ENCODE measurements around the gene PPM1D.

The PPM1D gene

DNA sequence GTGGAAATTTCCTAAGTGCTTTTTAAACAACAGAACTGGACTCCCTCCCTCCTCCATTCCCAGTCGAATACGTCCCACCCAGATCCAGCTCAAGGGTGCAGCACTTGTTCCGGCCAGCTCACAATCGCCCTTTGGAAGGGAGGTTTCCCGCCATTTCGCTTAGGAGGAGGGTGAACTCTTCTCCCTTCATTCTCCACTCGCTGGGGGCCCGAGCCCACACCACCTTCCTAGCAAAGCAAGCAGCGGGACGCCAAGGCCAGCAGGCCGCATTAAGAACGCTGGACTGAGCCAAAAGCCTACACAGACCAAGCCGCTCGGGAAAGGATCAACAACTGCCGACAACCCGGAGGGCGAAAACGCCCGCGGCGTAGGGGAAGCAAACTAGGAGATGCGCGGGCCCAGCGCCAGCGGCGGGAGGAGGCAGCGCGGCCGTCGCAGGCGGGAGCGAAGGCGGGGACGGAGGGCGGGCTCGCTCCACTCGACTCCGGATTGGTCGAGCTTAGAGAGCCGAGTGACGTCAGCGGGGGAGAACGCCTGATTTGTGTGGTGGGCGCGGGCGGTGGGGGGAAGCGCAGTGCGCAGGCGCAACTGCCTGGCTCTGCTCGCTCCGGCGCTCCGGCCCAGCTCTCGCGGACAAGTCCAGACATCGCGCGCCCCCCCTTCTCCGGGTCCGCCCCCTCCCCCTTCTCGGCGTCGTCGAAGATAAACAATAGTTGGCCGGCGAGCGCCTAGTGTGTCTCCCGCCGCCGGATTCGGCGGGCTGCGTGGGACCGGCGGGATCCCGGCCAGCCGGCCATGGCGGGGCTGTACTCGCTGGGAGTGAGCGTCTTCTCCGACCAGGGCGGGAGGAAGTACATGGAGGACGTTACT is at the start of gene PPM1D:
Gene PPM1D (plus strand): TSS at position 574 of the 870 bp plus-strand sequence. CDS start 222 bp downstream, at position 796.
- peak; percentile 22; the same call in 1 of the 2 replicates for TF ChIP-seq GATA2 (IDR thresholded peaks at IDR 0.05; ENCODE audit: low read depth, low read length)
- no peak for TF ChIP-seq GATA3 (IDR thresholded peaks at IDR 0.05; ENCODE audit: low read depth, low read length)

DNA sequence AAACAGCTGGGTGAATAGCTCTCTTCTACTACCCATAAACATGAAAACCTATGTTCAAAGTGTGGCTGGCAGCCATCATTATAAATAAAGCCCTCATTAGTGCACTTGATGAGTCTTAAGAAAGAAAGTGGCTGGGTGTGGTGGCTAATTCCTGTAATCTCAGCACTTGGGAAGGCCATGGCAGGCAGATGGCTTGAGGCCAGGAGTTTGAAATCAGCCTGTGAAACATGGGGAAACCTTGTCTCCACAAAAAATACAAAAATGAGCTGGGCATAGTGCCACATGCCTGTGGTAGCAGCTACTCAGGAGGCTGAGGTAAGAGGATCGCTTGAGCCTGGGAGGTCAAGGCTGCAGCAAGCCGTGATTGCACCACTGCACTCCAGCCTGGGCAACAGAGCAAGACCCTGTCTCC is 45.6 kb upstream of the PPM1D start:
- TF ChIP-seq GATA3 (IDR thresholded peaks at IDR 0.05; ENCODE audit: low read depth, low read length) (no peak), GATA2 (IDR thresholded peaks at IDR 0.05; ENCODE audit: low read depth, low read length) (no peak)

DNA sequence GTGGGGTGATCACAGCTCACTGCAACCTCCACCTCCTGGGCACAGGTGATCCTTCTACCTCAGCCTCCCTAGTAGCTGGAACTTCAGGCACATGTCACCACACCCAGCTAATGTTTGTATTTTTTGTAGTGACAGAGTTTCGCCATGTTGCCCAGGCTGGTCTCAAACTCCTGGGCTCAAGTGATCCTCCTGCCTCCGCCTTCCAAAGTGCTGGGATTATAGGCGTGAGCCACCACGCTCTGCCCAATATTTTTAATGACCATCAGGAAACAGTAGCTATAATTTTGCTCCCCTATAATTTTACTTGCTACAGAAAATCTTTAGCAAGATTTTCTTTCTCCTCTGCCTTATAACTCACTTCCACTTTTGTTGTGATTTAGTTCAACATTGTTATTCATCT is 44.2 kb upstream of the PPM1D start:
- TF ChIP-seq GATA2 (IDR thresholded peaks at IDR 0.05; ENCODE audit: low read depth, low read length) (no peak), GATA3 (IDR thresholded peaks at IDR 0.05; ENCODE audit: low read depth, low read length) (no peak)

DNA sequence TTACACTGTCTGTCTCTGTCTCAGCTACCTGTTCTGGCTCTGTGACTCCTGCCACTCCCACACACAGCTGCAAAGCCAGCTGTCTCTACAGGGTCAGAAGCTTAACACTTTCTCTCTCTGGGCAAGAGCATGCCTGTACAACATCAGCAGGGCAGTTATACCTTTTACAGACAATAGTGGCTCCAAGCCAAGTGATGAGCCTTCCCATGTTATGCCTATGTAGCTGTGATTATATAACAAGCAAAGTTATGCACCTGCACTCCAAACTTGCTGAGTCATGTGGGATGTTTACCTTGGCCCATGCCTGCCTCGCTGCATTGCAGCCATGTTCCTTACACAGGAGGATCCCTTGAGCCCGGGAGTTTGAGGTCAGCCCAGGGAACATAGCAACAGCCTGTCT is 42.2 kb upstream of the PPM1D start:
- TF ChIP-seq GATA3 (IDR thresholded peaks at IDR 0.05; ENCODE audit: low read depth, low read length): no peak
- TF ChIP-seq GATA2 (IDR thresholded peaks at IDR 0.05; ENCODE audit: low read depth, low read length): no peak

DNA sequence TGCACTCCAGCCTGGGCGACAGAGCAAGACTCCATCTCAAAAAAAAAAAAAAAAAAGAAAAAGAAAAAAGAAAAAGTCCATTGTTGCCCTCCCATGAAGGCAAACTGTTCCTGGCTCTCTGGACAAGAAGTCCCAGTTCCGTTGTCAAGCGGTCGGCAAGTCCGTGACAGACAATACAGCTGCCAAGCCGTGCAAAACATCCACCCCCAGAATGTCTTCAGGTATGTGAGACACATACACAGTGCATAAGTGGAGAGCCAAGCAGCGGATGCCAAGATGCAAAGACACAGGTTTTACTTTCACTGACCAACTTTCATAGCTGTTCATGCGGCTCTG is 40.4 kb upstream of the PPM1D start:
- TF ChIP-seq GATA3 (IDR thresholded peaks at IDR 0.05; ENCODE audit: low read depth, low read length) (no peak), GATA2 (IDR thresholded peaks at IDR 0.05; ENCODE audit: low read depth, low read length) (no peak)

DNA sequence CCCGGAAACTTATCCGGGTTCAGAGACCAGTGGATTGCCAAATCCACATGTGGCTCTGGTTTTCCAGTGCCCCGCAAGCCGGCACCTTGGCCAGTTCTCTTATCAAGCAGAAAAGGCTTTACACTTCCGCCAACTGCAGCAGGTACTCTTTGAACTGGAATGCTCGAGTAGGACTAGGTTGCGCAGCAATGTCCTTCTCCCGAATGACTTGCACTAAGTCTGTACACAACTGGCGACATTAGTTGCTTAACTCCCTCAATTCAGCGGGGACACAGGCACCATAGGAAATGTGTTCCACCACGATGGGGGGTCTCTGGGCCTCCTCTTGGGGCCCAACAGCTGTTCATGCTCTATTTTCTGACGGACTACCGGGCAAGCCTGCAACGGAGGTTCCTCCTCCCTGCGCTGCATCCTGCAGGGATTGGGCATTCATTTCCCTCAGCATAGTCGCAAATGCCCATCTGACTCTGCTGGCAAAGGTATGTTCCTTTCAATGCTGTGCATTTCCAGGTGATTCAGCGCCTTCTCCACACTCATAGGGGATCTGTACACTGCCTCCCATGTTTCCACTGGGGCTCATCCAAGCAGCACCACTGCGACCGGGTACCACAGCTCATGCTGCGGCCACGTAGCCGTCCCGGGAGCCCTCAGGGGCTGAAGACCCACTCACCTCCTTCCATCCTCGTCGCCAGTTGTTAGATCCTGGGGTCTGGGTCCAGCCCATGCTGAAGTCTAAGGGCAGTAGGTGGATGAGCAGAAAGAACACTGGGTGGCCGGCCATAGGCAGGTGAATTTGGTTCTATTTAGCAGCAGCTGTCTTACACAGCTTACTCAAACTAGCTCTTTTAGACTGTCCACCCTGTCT is 39.8 kb upstream of the PPM1D start:
- TF ChIP-seq GATA3 (IDR thresholded peaks at IDR 0.05; ENCODE audit: low read depth, low read length): no peak
- no peak for TF ChIP-seq GATA2 (IDR thresholded peaks at IDR 0.05; ENCODE audit: low read depth, low read length)

DNA sequence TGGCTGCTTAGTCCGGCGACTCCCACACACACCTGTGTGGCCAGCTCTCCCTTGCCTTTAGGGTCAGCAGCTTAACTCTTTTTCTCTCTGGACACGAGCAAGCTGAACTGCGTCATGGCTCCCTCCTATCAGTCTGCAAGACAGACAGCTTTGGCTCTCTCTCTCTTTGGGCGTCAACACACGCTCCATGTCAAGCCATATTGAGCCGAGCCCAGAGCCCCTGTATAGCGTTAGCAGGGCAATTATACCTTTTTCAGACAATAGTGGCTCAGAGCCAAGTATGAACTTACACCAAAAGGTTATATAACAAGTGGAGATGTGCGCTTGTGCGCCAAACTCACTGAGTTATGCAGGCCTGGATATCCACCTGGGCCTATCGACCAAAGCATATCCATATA is 39.1 kb upstream of the PPM1D start:
- TF ChIP-seq GATA2 (IDR thresholded peaks at IDR 0.05; ENCODE audit: low read depth, low read length) (no peak), GATA3 (IDR thresholded peaks at IDR 0.05; ENCODE audit: low read depth, low read length) (no peak)

DNA sequence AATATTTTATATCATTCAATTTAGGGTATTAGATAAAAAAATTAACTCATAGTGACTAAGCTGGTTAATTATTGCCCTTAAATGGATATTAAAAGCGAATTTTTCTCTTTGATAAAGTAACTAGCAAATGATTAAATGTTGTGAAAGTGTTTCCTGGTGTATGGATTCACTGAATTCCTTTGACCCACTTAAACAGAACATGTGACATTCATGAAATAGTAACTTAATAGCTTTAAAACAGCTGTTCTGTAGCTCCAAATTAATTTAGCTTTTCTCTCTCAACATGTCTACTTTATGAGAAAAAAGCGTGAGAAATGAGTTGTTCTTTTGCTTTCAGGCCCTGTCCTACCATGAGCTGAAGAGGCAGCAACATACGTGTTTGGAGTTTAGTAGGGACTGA is 37.6 kb upstream of the PPM1D start:
- TF ChIP-seq GATA2 (IDR thresholded peaks at IDR 0.05; ENCODE audit: low read depth, low read length): no peak
- no peak for TF ChIP-seq GATA3 (IDR thresholded peaks at IDR 0.05; ENCODE audit: low read depth, low read length)

DNA sequence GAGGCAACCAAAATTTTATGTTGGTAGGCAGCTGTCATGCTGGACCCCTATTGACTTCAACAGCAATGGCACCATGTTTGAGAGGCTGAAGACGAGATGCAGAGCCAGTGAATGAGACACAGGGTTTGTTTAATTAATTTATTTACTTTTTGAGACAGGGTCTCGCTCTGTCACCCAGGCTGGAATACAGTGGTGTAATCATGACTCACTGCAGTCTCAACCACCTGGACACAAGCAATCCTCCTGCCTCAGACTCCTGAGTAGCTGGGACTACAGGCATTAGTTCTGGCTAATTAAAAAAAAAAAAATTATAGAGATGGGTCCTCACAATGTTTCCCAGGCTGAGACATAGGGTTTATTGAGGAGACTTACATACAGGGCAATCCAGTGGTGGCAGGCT is 36.2 kb upstream of the PPM1D start:
- TF ChIP-seq GATA2 (IDR thresholded peaks at IDR 0.05; ENCODE audit: low read depth, low read length) (no peak), GATA3 (IDR thresholded peaks at IDR 0.05; ENCODE audit: low read depth, low read length) (no peak)

DNA sequence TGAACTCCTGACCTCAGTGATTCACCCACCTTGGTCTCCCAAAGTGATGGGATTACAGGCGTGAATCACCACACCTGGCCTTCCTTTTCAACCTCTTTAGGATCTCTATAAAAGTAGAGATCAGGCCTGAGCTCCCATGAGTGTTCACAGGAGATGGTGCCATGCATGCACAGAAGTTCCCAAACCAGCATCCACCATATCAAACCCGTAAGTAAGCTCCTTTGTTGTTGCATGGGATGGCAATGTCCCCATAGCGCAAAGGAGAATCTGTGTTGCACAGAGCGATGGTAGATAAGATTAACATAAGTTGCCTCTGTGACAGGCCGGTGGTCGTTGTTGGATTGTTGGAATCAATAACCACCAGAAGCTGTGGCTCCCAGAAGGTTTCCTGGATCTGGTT is 34.8 kb upstream of the PPM1D start:
- no peak for TF ChIP-seq GATA2 (IDR thresholded peaks at IDR 0.05; ENCODE audit: low read depth, low read length)
- TF ChIP-seq GATA3 (IDR thresholded peaks at IDR 0.05; ENCODE audit: low read depth, low read length): no peak

DNA sequence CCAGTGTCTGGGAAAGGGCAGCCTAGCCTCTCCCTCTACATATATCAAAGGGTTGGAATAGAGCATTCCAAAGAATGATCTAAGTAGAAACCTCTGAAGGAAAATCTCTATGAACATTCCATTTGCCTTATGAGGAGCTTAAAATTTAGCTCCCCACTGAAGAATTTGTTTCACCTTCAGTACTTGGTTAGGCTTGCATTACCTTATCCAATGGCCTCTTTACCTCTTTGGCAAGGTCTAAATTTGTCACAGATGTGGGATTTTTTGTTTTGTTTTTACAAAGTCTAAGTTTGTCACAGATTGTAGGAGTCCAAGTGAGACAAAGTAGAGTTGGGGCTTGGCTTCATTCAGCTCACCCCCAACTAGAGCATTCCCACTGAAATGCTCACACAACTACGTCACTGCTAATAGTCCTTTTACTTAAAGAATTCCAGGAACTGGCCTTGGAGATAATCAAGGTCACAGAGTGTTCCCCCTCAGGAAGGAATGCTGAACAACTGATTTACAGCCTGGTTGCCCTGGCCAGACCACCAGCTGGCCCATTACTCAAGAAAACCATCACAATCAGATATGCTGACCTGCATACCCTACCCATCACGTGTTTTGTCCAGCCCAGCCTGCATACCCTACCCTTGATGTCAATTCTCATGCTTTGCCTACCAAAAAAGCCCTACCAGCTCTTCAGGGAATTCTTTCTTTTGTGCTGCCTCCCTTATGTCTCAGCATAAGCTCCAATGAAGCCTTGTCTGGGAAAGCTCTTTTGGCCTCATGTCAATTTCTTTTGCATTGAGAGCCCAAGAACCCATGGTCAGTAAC is 26.5 kb upstream of the PPM1D start:
- TF ChIP-seq GATA3 (IDR thresholded peaks at IDR 0.05; ENCODE audit: low read depth, low read length): no peak
- no peak for TF ChIP-seq GATA2 (IDR thresholded peaks at IDR 0.05; ENCODE audit: low read depth, low read length)

DNA sequence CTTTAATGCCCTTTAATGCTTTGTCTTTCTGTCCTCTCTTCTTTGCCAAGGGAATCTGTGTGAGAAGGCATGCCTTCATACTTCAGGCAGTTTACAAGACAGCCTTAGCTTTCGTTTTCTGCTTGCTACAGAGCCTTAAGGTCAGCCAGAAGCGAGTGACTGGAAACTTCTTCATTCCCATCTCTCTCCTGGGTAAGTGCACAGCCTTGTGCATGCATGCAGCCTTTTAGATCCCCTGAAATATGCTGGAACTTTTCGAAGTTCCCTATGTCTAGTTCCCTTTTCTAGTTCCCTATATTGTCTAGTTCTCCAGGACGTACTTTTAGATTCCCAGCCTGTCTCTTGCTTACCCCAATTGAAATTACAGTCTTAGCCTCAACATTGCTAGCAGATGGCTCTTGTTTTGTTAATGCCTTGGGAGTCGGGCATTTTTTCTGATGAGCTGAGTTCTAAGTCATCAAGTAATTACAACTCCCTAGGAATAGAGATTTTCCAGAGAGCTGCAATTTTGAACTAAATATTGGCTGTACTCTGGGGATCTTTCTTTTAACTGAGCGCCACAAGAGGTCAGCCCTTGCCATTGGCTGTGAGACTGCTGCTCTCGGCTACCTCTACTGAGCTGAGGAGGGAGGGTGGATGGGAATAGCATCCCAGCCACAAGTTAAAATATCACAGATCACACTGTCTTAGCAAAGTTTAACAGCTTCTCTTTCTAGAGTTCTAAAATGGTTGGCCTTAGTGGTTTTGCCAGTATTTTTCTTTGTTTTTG is 22.7 kb upstream of the PPM1D start:
- no peak for TF ChIP-seq GATA3 (IDR thresholded peaks at IDR 0.05; ENCODE audit: low read depth, low read length)
- TF ChIP-seq GATA2 (IDR thresholded peaks at IDR 0.05; ENCODE audit: low read depth, low read length): no peak

DNA sequence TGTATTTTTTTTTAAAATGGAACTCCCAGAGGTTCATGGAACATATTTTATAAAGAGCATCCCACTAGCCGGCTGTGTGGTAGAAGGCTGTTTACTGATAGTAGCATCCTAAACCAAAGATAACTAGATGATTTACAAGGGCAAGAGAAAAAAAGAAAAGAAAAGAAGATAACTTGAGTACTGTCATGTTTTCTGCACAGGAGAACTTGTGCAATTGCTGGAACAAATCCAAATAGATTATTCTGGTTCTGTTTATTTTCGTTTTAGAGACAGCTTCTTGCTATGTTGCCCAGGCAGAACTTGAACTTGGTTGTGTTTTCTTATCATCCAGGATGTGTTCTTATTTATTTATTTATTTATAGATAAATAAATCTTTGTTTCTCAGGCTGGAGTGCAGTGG is 20.9 kb upstream of the PPM1D start:
- TF ChIP-seq GATA2 (IDR thresholded peaks at IDR 0.05; ENCODE audit: low read depth, low read length) (no peak), GATA3 (IDR thresholded peaks at IDR 0.05; ENCODE audit: low read depth, low read length) (no peak)
